Neural crest cell (in vitro differentiated cells): ENCODE results near the gene SESN1. TPM values are rescaled to one million over a fixed set of nuclear protein-coding genes. Genes with fewer than 3 reads are reported as not detected.

Source experiments
- DNase-seq: peaks from one replicate; pipeline ENCODE4 v3.0.0; 2021; ENCODE audit warnings: low read depth, mixed read lengths, low spot score
- H3K27ac Mint-ChIP-seq: one replicate; pipeline ENCODE4 v1.8.0; 2021; ENCODE audit warnings: mild to moderate bottlenecking, mixed read lengths; ENCODE audit not compliant: unreplicated experiment
- H3K27me3 Mint-ChIP-seq: 2 replicates; pipeline ENCODE4 v1.8.0; 2021; ENCODE audit warnings: low read depth, mild to moderate bottlenecking, mixed read lengths
- H3K36me3 Mint-ChIP-seq: 2 replicates; pipeline ENCODE4 v1.8.0; 2021; ENCODE audit warnings: low read depth, mild to moderate bottlenecking, mixed read lengths
- H3K4me1 Mint-ChIP-seq: 2 replicates; pipeline ENCODE4 v1.8.0; 2021; ENCODE audit warnings: mixed read lengths
- H3K4me3 Mint-ChIP-seq: one replicate; pipeline ENCODE4 v1.8.0; 2021; ENCODE audit warnings: mild to moderate bottlenecking, mixed read lengths
- H3K9me3 Mint-ChIP-seq: 2 replicates; pipeline ENCODE4 v1.8.0; 2021; ENCODE audit warnings: mixed read lengths
- CTCF ChIP-seq: fragments of 200-600 bp; sonication (generic); conservative IDR thresholded peaks from 2 replicates; pipeline ENCODE4 v1.5.0; 2021; ENCODE audit warnings: antibody characterized with exemption, mild to moderate bottlenecking
- total RNA-seq: library from RNA; stranded (reverse); gene quantifications from 2 replicates; pipeline ENCODE4 v1.2.1, GENCODE V29; 2021

Gene SESN1
- total RNA-seq, 1 donor from 2014 or later, result 11.5 TPM

- no peaks in the 10 kb centered on the region for H3K27me3 Mint-ChIP-seq
- no peaks in the 10 kb centered on the region for H3K9me3 Mint-ChIP-seq
- TF ChIP-seq CTCF, result no peak
- peaks cover 2% of the 10 kb centered on the region for H3K4me1 Mint-ChIP-seq
- H3K4me3 Mint-ChIP-seq, result no peak overlapping the region
- H3K27ac Mint-ChIP-seq, result no peak overlapping the region
- DNase-seq, result no peak
- peaks cover 2% of the 10 kb centered on the region for H3K36me3 Mint-ChIP-seq
Measured at GRCh38 chr6:109102762-109103161, 8.1 kb upstream of the SESN1 start.

- TF ChIP-seq CTCF, result no peak
- Mint-ChIP-seq H3K27ac (no peak overlapping the region), H3K9me3 (no peaks in the 10 kb centered on the region), H3K4me3 (peak overlapping the region; percentile 14), H3K4me1 (peaks cover 41% of the 10 kb centered on the region), H3K27me3 (no peaks in the 10 kb centered on the region), H3K36me3 (peaks cover 2% of the 10 kb centered on the region)
- DNase-seq, result no peak
Measured at GRCh38 chr6:109097661-109098060, 3.0 kb upstream of the SESN1 start.

- peak overlapping the region; percentile 99 for H3K4me3 Mint-ChIP-seq
- no peaks in the 10 kb centered on the region for H3K27me3 Mint-ChIP-seq
- TF ChIP-seq CTCF, result no peak
- H3K36me3 Mint-ChIP-seq, result peaks cover 2% of the 10 kb centered on the region
- no peak for DNase-seq
- H3K9me3 Mint-ChIP-seq, result no peaks in the 10 kb centered on the region
- H3K4me1 Mint-ChIP-seq, result peaks cover 55% of the 10 kb centered on the region
- no peak overlapping the region for H3K27ac Mint-ChIP-seq
Measured at GRCh38 chr6:109096208-109096607, 1.6 kb upstream of the SESN1 start.

- no peak for TF ChIP-seq CTCF
- H3K9me3 Mint-ChIP-seq, result no peaks in the 10 kb centered on the region
- peak overlapping the region; percentile 99 for H3K4me3 Mint-ChIP-seq
- H3K27ac Mint-ChIP-seq, result peak overlapping the region; percentile 99
- H3K4me1 Mint-ChIP-seq, result peaks cover 58% of the 10 kb centered on the region
- no peaks in the 10 kb centered on the region for H3K27me3 Mint-ChIP-seq
- DNase-seq, result no peak
- peaks cover 2% of the 10 kb centered on the region for H3K36me3 Mint-ChIP-seq
Measured at GRCh38 chr6:109095835-109096084, 1.1 kb upstream of the SESN1 start.

- Mint-ChIP-seq H3K4me3 (peak within 1 kb of the TSS; percentile 99), H3K27me3 (no peaks in the 10 kb centered on the region), H3K9me3 (no peaks in the 10 kb centered on the region), H3K4me1 (peaks cover 63% of the 10 kb centered on the region), H3K27ac (peak within 1 kb of the TSS; percentile 99), H3K36me3 (peaks cover 2% of the 10 kb centered on the region)
- no peak for TF ChIP-seq CTCF
- DNase-seq, result peak; percentile 97
Measured at GRCh38 chr6:109095036-109095834, 589 bp upstream of the SESN1 start, which contains the start of gene CEP57L1. Gene CEP57L1, plus strand, starts transcription at chr6:109095507. Its CDS starts 49,715 bp downstream, at chr6:109145222.
